Spinal cord (tissue), 10 donors: ENCODE data around the gene SERPINC1. TPM values are rescaled to one million over a fixed set of nuclear protein-coding genes. Genes with fewer than 3 reads are reported as not detected.
"Not testable (repeated sequence)": the region's sequence is repeated elsewhere in the genome, so short reads cannot be mapped to it uniquely, and the experiment has no call there.

ENCODE experiments used
- DNase-seq, 6 donors: peaks; one replicate each; pipeline versions ENCODE4 v3.0.0 to v3.0.0-alpha.2; 2013 to 2015; ENCODE audit warnings: low spot score in 6 of 6, low read depth in 4 of 6
- H3K27ac ChIP-seq: one replicate; pipeline ENCODE4 v1.5.1; 2013; ENCODE audit warnings: low read depth, low read length, control low read depth
- H3K27me3 ChIP-seq: one replicate; pipeline ENCODE4 v1.6.1; 2013; ENCODE audit warnings: low read length; ENCODE audit not compliant: control insufficient read depth, insufficient read depth
- H3K36me3 ChIP-seq: one replicate; pipeline ENCODE4 v1.6.1; 2013; ENCODE audit warnings: low read length; ENCODE audit not compliant: control insufficient read depth, insufficient read depth
- H3K4me1 ChIP-seq: one replicate; pipeline ENCODE4 v1.6.1; 2013; ENCODE audit warnings: low read length; ENCODE audit not compliant: control insufficient read depth, insufficient read depth
- H3K4me3 ChIP-seq: one replicate; pipeline ENCODE4 v1.5.1; 2013; ENCODE audit warnings: low read depth, low read length, control low read depth
- H3K9me3 ChIP-seq: one replicate; pipeline ENCODE4 v1.6.1; 2013; ENCODE audit warnings: low read length; ENCODE audit not compliant: control insufficient read depth, insufficient read depth
- WGBS: methylation state at CpG from one replicate; pipeline ENCODE4 v1.1.5; 2013; ENCODE audit warnings: missing lambda C conversion rate; ENCODE audit not compliant: insufficient coverage; 5-methylcytosine and 5-hydroxymethylcytosine counted together
- polyA plus RNA-seq, 2 donors: library from polyadenylated mRNA; unstranded; fragments of 120-200 nt; gene quantifications; one replicate each; pipeline ENCODE4 v1.2.1, GENCODE V29; 2013; ENCODE audit not compliant: insufficient read length in 2 of 2
- total RNA-seq, 2 donors: library from RNA; depleted of rRNA in 1 of 2; stranded (reverse); fragments of 120-200 nt in 1 of 2; fragments of >200 nt in 1 of 2; gene quantifications; one replicate each; pipeline versions ENCODE4 v1.2.3 to v1.2.4, GENCODE V29; 2013 to 2014
- donor health status: healthy.

The SERPINC1 gene
- total and polyA plus RNA-seq, 4 donors: 0.18 to 0.99 (median 0.55) TPM; not detected in 1

GRCh38 chr1:173865468-173866164 is 51.5 kb downstream of the SERPINC1 start:
- Histone ChIP-seq H3K27me3 (no peaks in the 10 kb centered on the region), H3K4me3 (no peak overlapping the region), H3K36me3 (peaks cover 29% of the 10 kb centered on the region), H3K27ac (no peak overlapping the region), H3K9me3 (no peaks in the 10 kb centered on the region), H3K4me1 (peaks cover 11% of the 10 kb centered on the region)
- WGBS: 30% methylated on average over 2 of the region's 4 CpGs
- no peak for DNase-seq

GRCh38 chr1:173864179-173864867 is 52.8 kb downstream of the SERPINC1 start:
- DNase-seq: no peak
- peaks cover 11% of the 10 kb centered on the region for H3K4me1 ChIP-seq
- no peaks in the 10 kb centered on the region for H3K9me3 ChIP-seq
- H3K27ac ChIP-seq: no peak overlapping the region
- H3K27me3 ChIP-seq: no peaks in the 10 kb centered on the region
- 95% methylated on average over 3 of the region's 5 CpGs for WGBS
- H3K4me3 ChIP-seq: no peak overlapping the region
- H3K36me3 ChIP-seq: peaks cover 25% of the 10 kb centered on the region

GRCh38 chr1:173863224-173864161 is 53.6 kb downstream of the SERPINC1 start:
- Histone ChIP-seq H3K4me3 (no peak overlapping the region), H3K36me3 (peaks cover 29% of the 10 kb centered on the region), H3K27me3 (no peaks in the 10 kb centered on the region), H3K27ac (no peak overlapping the region), H3K4me1 (peaks cover 11% of the 10 kb centered on the region), H3K9me3 (no peaks in the 10 kb centered on the region)
- DNase-seq: no peak

- no peaks in the 10 kb centered on the region for H3K9me3 ChIP-seq
- no peaks in the 10 kb centered on the region for H3K27me3 ChIP-seq
- no peak overlapping the region for H3K4me3 ChIP-seq
- DNase-seq: no peak
- H3K36me3 ChIP-seq: peaks cover 29% of the 10 kb centered on the region
- peaks cover 11% of the 10 kb centered on the region for H3K4me1 ChIP-seq
- H3K27ac ChIP-seq: no peak overlapping the region
- 72% methylated on average over 3 of the region's 8 CpGs for WGBS
Measured at GRCh38 chr1:173862769-173863223, 54.3 kb downstream of the SERPINC1 start.

- H3K9me3 ChIP-seq, H3K4me3 ChIP-seq, DNase-seq, H3K27ac ChIP-seq, H3K27me3 ChIP-seq, H3K4me1 ChIP-seq: not testable (repeated sequence)
- peaks cover 29% of the 10 kb centered on the region for H3K36me3 ChIP-seq
- WGBS: no CpG with 5 or more reads among the region's 13 CpGs
Measured at GRCh38 chr1:173862146-173862768, 54.9 kb downstream of the SERPINC1 start.

- Histone ChIP-seq H3K27me3 (no peaks in the 10 kb centered on the region), H3K27ac (no peak overlapping the region), H3K4me1 (peaks cover 4% of the 10 kb centered on the region), H3K4me3 (no peak overlapping the region), H3K36me3 (peaks cover 29% of the 10 kb centered on the region), H3K9me3 (no peaks in the 10 kb centered on the region)
- WGBS: 96% methylated on average over 7 of the region's 7 CpGs
- no peak for DNase-seq
Measured at GRCh38 chr1:173861731-173862145, 55.4 kb downstream of the SERPINC1 start.

- no peak for DNase-seq
- Histone ChIP-seq H3K36me3 (peaks cover 36% of the 10 kb centered on the region), H3K9me3 (no peaks in the 10 kb centered on the region), H3K27me3 (no peaks in the 10 kb centered on the region), H3K27ac (no peak overlapping the region), H3K4me1 (peaks cover 4% of the 10 kb centered on the region), H3K4me3 (no peak overlapping the region)
- no CpG with 5 or more reads among the region's 1 CpG for WGBS
Measured at GRCh38 chr1:173860065-173860464, 57.1 kb downstream of the SERPINC1 start.

GRCh38 chr1:173859547-173859946 is 57.6 kb downstream of the SERPINC1 start:
- peaks cover 32% of the 10 kb centered on the region for H3K36me3 ChIP-seq
- DNase-seq: not testable (repeated sequence)
- 100% methylated on average over 1 of the region's 5 CpGs for WGBS

GRCh38 chr1:173857363-173857917 is 59.7 kb downstream of the SERPINC1 start:
- peaks cover 31% of the 10 kb centered on the region for H3K36me3 ChIP-seq
- no peaks in the 10 kb centered on the region for H3K9me3 ChIP-seq
- WGBS: 81% methylated on average over 2 of the region's 4 CpGs

More at GRCh38 chr1:173859547-173859946, 57.6 kb downstream of the SERPINC1 start:
- H3K27me3 ChIP-seq, H3K27ac ChIP-seq, H3K9me3 ChIP-seq, H3K4me1 ChIP-seq, H3K4me3 ChIP-seq: not testable (repeated sequence)

More at GRCh38 chr1:173857363-173857917, 59.7 kb downstream of the SERPINC1 start:
- Histone ChIP-seq H3K27me3 (no peaks in the 10 kb centered on the region), H3K27ac (no peak overlapping the region), H3K4me3 (no peak overlapping the region), H3K4me1 (no peaks in the 10 kb centered on the region)
- no peak for DNase-seq
